ENCODE data around the gene HNRNPUL1.

- TF ChIP-seq CTCF (conservative IDR thresholded peaks at IDR 0.05; ENCODE audit: low read length) = no peak
- no peak for TF ChIP-seq EZH2phosphoT487 (IDR thresholded peaks at IDR 0.05; ENCODE audit: borderline replicate concordance)
Measured at GRCh38 chr19:41253660-41254059, 10.5 kb upstream of the HNRNPUL1 start.

All from Loucy (cell line).